Neural cell (in vitro differentiated cells): Measurements from ENCODE around the gene UNC5B. TPM values are rescaled to one million over a fixed set of nuclear protein-coding genes. Genes with fewer than 3 reads are reported as not detected.

Experiments used
- H2AFZ ChIP-seq: fragments of 200-600, 300-800 bp; sonication (generic), shearing (Covaris generic); 2 replicates; pipeline ENCODE4 v1.6.0; 2014; ENCODE audit warnings: low read depth, mild to moderate bottlenecking, antibody characterized with exemption, low read length, moderate library complexity
- H3F3A ChIP-seq: fragments of 200-600 bp; shearing (Covaris generic); 2 replicates; pipeline ENCODE4 v1.6.1; 2016; ENCODE audit warnings: mild to moderate bottlenecking, moderate library complexity, mixed read lengths, antibody characterized with exemption, low read length; ENCODE audit not compliant: insufficient read depth, poor library complexity, severe bottlenecking
- H3K27ac ChIP-seq: fragments of 200-600, 300-800 bp; sonication (generic), shearing (Covaris generic); 2 replicates; pipeline ENCODE4 v1.5.1; 2014; ENCODE audit warnings: mild to moderate bottlenecking, low read length, moderate library complexity
- H3K27me3 ChIP-seq: fragments of 300-800, 200-600 bp; sonication (generic), shearing (Covaris generic); 2 replicates; pipeline ENCODE4 v1.6.0; 2014; ENCODE audit warnings: mild to moderate bottlenecking, low read depth, low read length, moderate library complexity; ENCODE audit not compliant: insufficient read depth
- H3K36me3 ChIP-seq: fragments of 300-800, 200-600 bp; sonication (generic), shearing (Covaris generic); 2 replicates; pipeline ENCODE4 v1.5.1; 2014; ENCODE audit warnings: mild to moderate bottlenecking, antibody characterized with exemption, low read length, moderate library complexity; ENCODE audit not compliant: insufficient read depth
- H3K4me2 ChIP-seq: fragments of 300-800, 200-600 bp; sonication (generic), shearing (Covaris generic); 2 replicates; pipeline ENCODE4 v1.6.0; 2014; ENCODE audit warnings: mild to moderate bottlenecking, low read length
- H3K4me3 ChIP-seq: fragments of 300-800, 200-600 bp; sonication (generic), shearing (Covaris generic); 2 replicates; pipeline ENCODE4 v1.5.1; 2014; ENCODE audit warnings: mild to moderate bottlenecking, low read length, moderate library complexity
- H3K79me2 ChIP-seq: fragments of 200-600 bp; shearing (Covaris generic); replicated peaks from 2 replicates; pipeline ENCODE4 v1.6.0; 2014; ENCODE audit warnings: mild to moderate bottlenecking, low read length, moderate library complexity; ENCODE audit not compliant: insufficient read depth
- H3K9ac ChIP-seq: fragments of 300-800, 200-600 bp; sonication (generic), shearing (Covaris generic); 2 replicates; pipeline ENCODE4 v1.6.1; 2016; ENCODE audit warnings: mild to moderate bottlenecking, low read length, mixed read lengths
- H3K9me2 ChIP-seq: fragments of 200-600 bp; shearing (Covaris generic); 2 replicates; pipeline ENCODE4 v1.6.1; 2016; ENCODE audit warnings: mild to moderate bottlenecking, low read length, mixed read lengths; ENCODE audit not compliant: insufficient read depth
- H3K9me3 ChIP-seq: fragments of 200-600, 300-800 bp; sonication (generic), shearing (Covaris generic); 2 replicates; pipeline ENCODE4 v1.6.1; 2016; ENCODE audit warnings: mild to moderate bottlenecking, mixed run types, low read length, moderate library complexity, mixed read lengths
- H4K20me1 ChIP-seq: fragments of 200-600 bp; shearing (Covaris generic); 2 replicates; pipeline ENCODE4 v1.6.1; 2016; ENCODE audit warnings: mild to moderate bottlenecking, mixed run types; ENCODE audit not compliant: insufficient read depth
- CTCF ChIP-seq: fragments of 450-650 bp; IDR thresholded peaks from 2 replicates; pipeline ENCODE4 v1.5.1; 2014; ENCODE audit warnings: antibody characterized with exemption, mild to moderate bottlenecking, moderate library complexity; ENCODE audit not compliant: poor library complexity, severe bottlenecking
- EP300 ChIP-seq: fragments of 450-650 bp; conservative IDR thresholded peaks from 2 replicates; pipeline ENCODE4 v1.6.1; 2014; ENCODE audit warnings: antibody characterized with exemption, mild to moderate bottlenecking, moderate library complexity; ENCODE audit not compliant: poor library complexity, severe bottlenecking
- EZH2 ChIP-seq: fragments of 200-600, 300-800 bp; shearing (Covaris generic), sonication (generic); IDR thresholded peaks from 2 replicates; pipeline ENCODE4 v1.6.1; 2014; ENCODE audit warnings: antibody characterized with exemption, low read length, borderline replicate concordance, mild to moderate bottlenecking; ENCODE audit not compliant: insufficient read depth, poor library complexity, severe bottlenecking
- MXI1 ChIP-seq: fragments of 450-650 bp; conservative IDR thresholded peaks from 2 replicates; pipeline ENCODE4 v1.6.1; 2014; ENCODE audit warnings: antibody characterized with exemption, mild to moderate bottlenecking; ENCODE audit not compliant: poor library complexity, severe bottlenecking
- POLR2AphosphoS5 ChIP-seq: IDR thresholded peaks from 2 replicates; pipeline ENCODE4 v1.6.1; 2012
- RAD21 ChIP-seq: fragments of 450-650 bp; conservative IDR thresholded peaks from 2 replicates; pipeline ENCODE4 v1.6.1; 2014; ENCODE audit warnings: antibody characterized with exemption, mild to moderate bottlenecking, moderate library complexity
- REST ChIP-seq: IDR thresholded peaks from 2 replicates; pipeline ENCODE4 v1.6.1; 2012; ENCODE audit warnings: borderline replicate concordance
- SMC3 ChIP-seq: fragments of 450-650 bp; conservative IDR thresholded peaks from 2 replicates; pipeline ENCODE4 v1.6.1; 2014; ENCODE audit warnings: antibody characterized with exemption, mild to moderate bottlenecking, moderate library complexity; ENCODE audit not compliant: poor library complexity
- TAF1 ChIP-seq: IDR thresholded peaks from 2 replicates; pipeline ENCODE4 v1.6.1; 2012; ENCODE audit warnings: low read depth
- polyA plus RNA-seq: library from polyadenylated mRNA; depleted of rRNA; stranded (reverse); fragments of >200 nt; gene quantifications from 2 replicates; pipeline ENCODE4 v1.2.3, GENCODE V29; 2014

The UNC5B gene
- polyA plus RNA-seq, 1 donor from 2014 or later: 2.0 TPM

- no peak overlapping the region for H3K4me3 ChIP-seq
- H3K4me2 ChIP-seq: no peak overlapping the region
- no peaks in the 10 kb centered on the region for H3K9me2 ChIP-seq
- H2AFZ ChIP-seq: no peak overlapping the region
- no peak overlapping the region for H3K9ac ChIP-seq
- no peaks in the 10 kb centered on the region for H3K36me3 ChIP-seq
- no peak for TF ChIP-seq SMC3
- TF ChIP-seq EP300: no peak
- TF ChIP-seq CTCF: no peak
- no peak for TF ChIP-seq POLR2AphosphoS5
- TF ChIP-seq REST: no peak
- no peak for TF ChIP-seq EZH2
- TF ChIP-seq MXI1: no peak
- TF ChIP-seq TAF1: no peak
- no peak for TF ChIP-seq RAD21
- no peak overlapping the region for H3K27ac ChIP-seq
- no peaks in the 10 kb centered on the region for H3F3A ChIP-seq
- no peaks in the 10 kb centered on the region for H3K9me3 ChIP-seq
- no peaks in the 10 kb centered on the region for H3K27me3 ChIP-seq
- H3K79me2 ChIP-seq: no peaks in the 10 kb centered on the region
- no peaks in the 10 kb centered on the region for H4K20me1 ChIP-seq
Measured at GRCh38 chr10:71316786-71317160, 104.4 kb downstream of the UNC5B start.

- H3F3A ChIP-seq: no peaks in the 10 kb centered on the region
- no peaks in the 10 kb centered on the region for H3K9me2 ChIP-seq
- H3K36me3 ChIP-seq: no peaks in the 10 kb centered on the region
- H4K20me1 ChIP-seq: no peaks in the 10 kb centered on the region
- H3K9me3 ChIP-seq: no peaks in the 10 kb centered on the region
- H3K79me2 ChIP-seq: no peaks in the 10 kb centered on the region
- no peak overlapping the region for H3K9ac ChIP-seq
- TF ChIP-seq CTCF (peak; percentile 29), SMC3 (peak; percentile 32), EP300 (no peak), REST (no peak)
- no peak overlapping the region for H3K4me2 ChIP-seq
- no peak overlapping the region for H3K4me3 ChIP-seq
- no peak overlapping the region for H3K27ac ChIP-seq
- no peaks in the 10 kb centered on the region for H3K27me3 ChIP-seq
- H2AFZ ChIP-seq: no peak overlapping the region
Measured at GRCh38 chr10:71317739-71318138, 105.4 kb downstream of the UNC5B start.
